ENCODE measurements around the gene FSTL4.

DNA sequence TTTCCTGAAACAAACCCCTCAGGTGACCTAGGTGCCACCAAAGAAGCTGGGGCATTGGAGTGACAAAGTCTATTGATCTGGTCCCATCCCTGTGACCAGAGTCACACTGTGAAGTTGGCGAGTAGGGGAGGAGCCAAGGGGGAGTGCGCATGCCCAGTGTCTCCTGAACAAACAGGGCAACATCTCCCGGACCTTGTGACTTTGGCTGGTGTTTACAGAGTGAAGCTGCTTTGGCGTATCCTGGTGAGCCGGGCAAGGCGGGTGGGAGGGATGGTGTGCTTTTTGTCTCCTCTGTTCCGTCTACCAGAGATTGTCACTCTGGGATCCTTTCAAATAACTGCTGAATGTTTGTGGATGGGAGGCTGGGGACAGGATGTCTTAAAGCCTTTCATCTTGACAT, 356.1 kb downstream of the FSTL4 start:
- TF ChIP-seq, protein P1, sequence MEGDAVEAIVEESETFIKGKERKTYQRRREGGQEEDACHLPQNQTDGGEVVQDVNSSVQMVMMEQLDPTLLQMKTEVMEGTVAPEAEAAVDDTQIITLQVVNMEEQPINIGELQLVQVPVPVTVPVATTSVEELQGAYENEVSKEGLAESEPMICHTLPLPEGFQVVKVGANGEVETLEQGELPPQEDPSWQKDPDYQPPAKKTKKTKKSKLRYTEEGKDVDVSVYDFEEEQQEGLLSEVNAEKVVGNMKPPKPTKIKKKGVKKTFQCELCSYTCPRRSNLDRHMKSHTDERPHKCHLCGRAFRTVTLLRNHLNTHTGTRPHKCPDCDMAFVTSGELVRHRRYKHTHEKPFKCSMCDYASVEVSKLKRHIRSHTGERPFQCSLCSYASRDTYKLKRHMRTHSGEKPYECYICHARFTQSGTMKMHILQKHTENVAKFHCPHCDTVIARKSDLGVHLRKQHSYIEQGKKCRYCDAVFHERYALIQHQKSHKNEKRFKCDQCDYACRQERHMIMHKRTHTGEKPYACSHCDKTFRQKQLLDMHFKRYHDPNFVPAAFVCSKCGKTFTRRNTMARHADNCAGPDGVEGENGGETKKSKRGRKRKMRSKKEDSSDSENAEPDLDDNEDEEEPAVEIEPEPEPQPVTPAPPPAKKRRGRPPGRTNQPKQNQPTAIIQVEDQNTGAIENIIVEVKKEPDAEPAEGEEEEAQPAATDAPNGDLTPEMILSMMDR (IDR thresholded peaks at IDR 0.05; ENCODE audit: borderline replicate concordance, extremely low read depth, low read length, poor library complexity, severe bottlenecking), result no peak
- no peak for TF ChIP-seq EZH2 (IDR thresholded peaks at IDR 0.05; ENCODE audit: borderline replicate concordance, low read depth, low read length, severe bottlenecking)
